Epithelial cell of proximal tubule (primary cell): ENCODE data around the gene NKD1. TPM values are rescaled to one million over a fixed set of nuclear protein-coding genes. Genes with fewer than 3 reads are reported as not detected.
"Not testable (repeated sequence)": the region's sequence is repeated elsewhere in the genome, so short reads cannot be mapped to it uniquely, and the experiment has no call there.

Experiments
- DNase-seq: peaks from one replicate; pipeline ENCODE4 v3.0.0-alpha.2; 2011; ENCODE audit warnings: low read depth
- H3K4me3 ChIP-seq: 2 replicates; pipeline ENCODE4 v1.5.1; 2011; ENCODE audit warnings: low read depth, mild to moderate bottlenecking, low read length
- CTCF ChIP-seq: conservative IDR thresholded peaks from 2 replicates; pipeline ENCODE4 v1.5.1; 2012; ENCODE audit warnings: low read depth, mild to moderate bottlenecking, low read length
- total RNA-seq: library from RNA; depleted of rRNA; stranded (reverse); fragments of >200 nt; gene quantifications from 2 replicates; pipeline ENCODE4 v1.2.3, GENCODE V29; 2015

NKD1 gene
- total RNA-seq, 1 donor from 2014 or later = not detected

GRCh38 chr16:50576403-50577113 is 28.4 kb downstream of the NKD1 start:
- no peak overlapping the region for H3K4me3 ChIP-seq
- DNase-seq = no peak
- no peak for TF ChIP-seq CTCF

GRCh38 chr16:50578137-50578536 is 29.9 kb downstream of the NKD1 start:
- no peak for TF ChIP-seq CTCF
- no peak for DNase-seq
- no peak overlapping the region for H3K4me3 ChIP-seq

GRCh38 chr16:50579373-50579772 is 31.2 kb downstream of the NKD1 start:
- DNase-seq, H3K4me3 ChIP-seq: not testable (repeated sequence)

GRCh38 chr16:50580180-50580798 is 32.1 kb downstream of the NKD1 start:
- no peak for DNase-seq
- no peak for TF ChIP-seq CTCF
- H3K4me3 ChIP-seq = no peak overlapping the region

GRCh38 chr16:50581845-50582244 is 33.6 kb downstream of the NKD1 start:
- H3K4me3 ChIP-seq = no peak overlapping the region
- no peak for TF ChIP-seq CTCF
- DNase-seq = no peak

GRCh38 chr16:50583211-50583610 is 35.0 kb downstream of the NKD1 start:
- no peak overlapping the region for H3K4me3 ChIP-seq
- no peak for DNase-seq
- no peak for TF ChIP-seq CTCF

- no peak overlapping the region for H3K4me3 ChIP-seq
- no peak for DNase-seq
- no peak for TF ChIP-seq CTCF
Observed at GRCh38 chr16:50584033-50584722, 36.0 kb downstream of the NKD1 start.
